ENCODE results near the gene PRKAB2.
A peak's percentile ranks its signal among the peaks of the same experiment; 100 is the strongest.
"Not testable (repeated sequence)": the region's sequence is repeated elsewhere in the genome, so short reads cannot be mapped to it uniquely, and the experiment has no call there.

PRKAB2 gene

GRCh38 chr1:147207192-147207591 is 34.9 kb upstream of the PRKAB2 start:
- Mint-ChIP-seq H3K4me1 (peaks cover 5% of the 10 kb centered on the region), H3K27me3 (no peaks in the 10 kb centered on the region), H3K36me3 (ENCODE audit: insufficient read depth) (no peaks in the 10 kb centered on the region), H3K9me3 (no peaks in the 10 kb centered on the region), H3K27ac (ENCODE audit: low read depth) (no peak overlapping the region), H3K4me3 (no peak overlapping the region)
- no peak for ATAC-seq (replicated peaks; ENCODE audit: extremely low read depth, poor library complexity, severe bottlenecking)
- no peak for DNase-seq (ENCODE audit: low spot score in 2 of 2)

DNA sequence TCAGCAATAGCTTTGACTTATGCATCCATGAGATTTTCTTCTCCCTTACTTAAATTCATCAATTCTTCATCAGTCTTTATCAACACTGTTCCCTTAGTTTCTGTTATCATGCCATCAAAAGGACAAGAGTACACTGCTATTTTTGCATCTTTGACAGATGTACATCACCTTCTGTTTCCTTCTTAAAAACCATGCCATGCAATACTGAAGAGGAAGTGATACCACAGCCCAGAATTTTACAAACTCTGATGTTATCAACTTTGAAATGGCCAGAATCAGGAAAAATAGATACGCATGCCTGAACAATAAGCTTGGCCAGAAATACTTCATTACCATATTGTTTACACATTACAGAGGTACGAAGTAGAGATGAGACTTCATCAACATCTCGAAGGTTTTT is 31.8 kb upstream of the PRKAB2 start:
- no peaks in the 10 kb centered on the region for H3K9me3 Mint-ChIP-seq
- H3K4me3 Mint-ChIP-seq, result no peak overlapping the region
- peaks cover 5% of the 10 kb centered on the region for H3K4me1 Mint-ChIP-seq
- no peak overlapping the region for H3K27ac Mint-ChIP-seq (ENCODE audit: low read depth)
- DNase-seq (ENCODE audit: low spot score in 2 of 2), result no peak
- no peaks in the 10 kb centered on the region for H3K27me3 Mint-ChIP-seq
- peaks cover 1% of the 10 kb centered on the region for H3K36me3 Mint-ChIP-seq (ENCODE audit: insufficient read depth)
- ATAC-seq (replicated peaks; ENCODE audit: extremely low read depth, poor library complexity, severe bottlenecking), result no peak

- Mint-ChIP-seq H3K4me3 (no peak overlapping the region), H3K27ac (ENCODE audit: low read depth) (no peak overlapping the region), H3K4me1 (peaks cover 5% of the 10 kb centered on the region), H3K36me3 (ENCODE audit: insufficient read depth) (peaks cover 2% of the 10 kb centered on the region), H3K9me3 (no peaks in the 10 kb centered on the region), H3K27me3 (no peaks in the 10 kb centered on the region)
- ATAC-seq (replicated peaks; ENCODE audit: extremely low read depth, poor library complexity, severe bottlenecking) (no peak), DNase-seq (ENCODE audit: low spot score in 2 of 2) (no peak)
These were observed 30.3 kb upstream of the PRKAB2 start for GRCh38 chr1:147202576-147202975.

GRCh38 chr1:147201786-147202185 is 29.5 kb upstream of the PRKAB2 start:
- ATAC-seq (replicated peaks; ENCODE audit: extremely low read depth, poor library complexity, severe bottlenecking), result no peak
- Mint-ChIP-seq H3K9me3 (no peaks in the 10 kb centered on the region), H3K27me3 (no peaks in the 10 kb centered on the region), H3K27ac (ENCODE audit: low read depth) (no peak overlapping the region), H3K4me1 (peaks cover 5% of the 10 kb centered on the region), H3K4me3 (no peak overlapping the region), H3K36me3 (ENCODE audit: insufficient read depth) (peaks cover 2% of the 10 kb centered on the region)
- DNase-seq (ENCODE audit: low spot score in 2 of 2), result no peak

GRCh38 chr1:147201276-147201675 is 29.0 kb upstream of the PRKAB2 start:
- Mint-ChIP-seq H3K27ac (ENCODE audit: low read depth) (no peak overlapping the region), H3K36me3 (ENCODE audit: insufficient read depth) (peaks cover 2% of the 10 kb centered on the region), H3K4me1 (peaks cover 5% of the 10 kb centered on the region), H3K27me3 (no peaks in the 10 kb centered on the region), H3K4me3 (no peak overlapping the region), H3K9me3 (no peaks in the 10 kb centered on the region)
- DNase-seq (ENCODE audit: low spot score in 2 of 2) (no peak), ATAC-seq (replicated peaks; ENCODE audit: extremely low read depth, poor library complexity, severe bottlenecking) (no peak)

- H3K4me1 Mint-ChIP-seq; H3K27ac Mint-ChIP-seq (ENCODE audit: low read depth); H3K4me3 Mint-ChIP-seq; ATAC-seq (replicated peaks; ENCODE audit: extremely low read depth, poor library complexity, severe bottlenecking); H3K27me3 Mint-ChIP-seq; DNase-seq (ENCODE audit: low spot score in 2 of 2); H3K36me3 Mint-ChIP-seq (ENCODE audit: insufficient read depth); H3K9me3 Mint-ChIP-seq: not testable (repeated sequence)
These were observed 25.1 kb upstream of the PRKAB2 start for GRCh38 chr1:147197324-147197723.

DNA sequence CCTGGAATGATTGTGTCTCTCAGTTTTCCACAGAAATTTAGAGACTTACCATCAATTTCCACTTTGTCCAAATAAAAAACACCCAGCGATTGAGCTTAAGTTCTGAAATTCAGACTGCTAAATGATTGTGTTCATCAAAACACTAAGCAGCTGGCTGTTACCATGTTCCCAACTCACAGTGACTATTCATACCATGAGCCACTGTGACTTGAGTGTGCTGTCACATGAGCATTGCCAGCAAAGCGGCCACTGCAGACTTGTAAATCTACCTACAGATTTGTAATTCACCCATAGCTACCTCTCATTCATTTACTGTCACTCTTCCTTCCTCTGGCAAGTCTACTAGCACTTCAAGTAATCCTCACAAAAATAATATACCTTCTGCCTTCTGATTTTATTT is 17.2 kb upstream of the PRKAB2 start:
- no peak for ATAC-seq (replicated peaks; ENCODE audit: extremely low read depth, poor library complexity, severe bottlenecking)
- Mint-ChIP-seq H3K27ac (ENCODE audit: low read depth) (no peak overlapping the region), H3K27me3 (no peaks in the 10 kb centered on the region), H3K4me3 (no peak overlapping the region), H3K9me3 (no peaks in the 10 kb centered on the region), H3K4me1 (no peaks in the 10 kb centered on the region), H3K36me3 (ENCODE audit: insufficient read depth) (no peaks in the 10 kb centered on the region)
- DNase-seq (ENCODE audit: low spot score in 2 of 2), result no peak

DNA sequence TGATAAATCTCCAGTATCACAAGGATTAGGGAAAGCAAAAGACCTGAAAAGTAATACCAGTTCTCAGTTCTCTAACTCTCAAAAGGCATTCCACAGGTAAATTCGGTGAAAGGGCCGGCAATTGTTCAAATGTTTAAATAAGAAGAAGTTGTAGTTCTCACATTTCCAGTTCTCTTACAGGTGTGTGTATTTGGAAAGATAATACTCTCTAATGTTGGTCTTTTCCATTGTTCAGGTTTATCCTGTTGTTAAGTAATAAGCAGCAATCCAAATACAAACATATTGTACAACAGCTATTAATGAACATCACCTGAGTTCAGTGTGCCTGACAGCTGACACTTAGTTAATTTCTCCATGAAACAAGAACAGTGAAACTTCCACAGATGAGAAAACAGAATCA is 13.2 kb upstream of the PRKAB2 start:
- Mint-ChIP-seq H3K36me3 (ENCODE audit: insufficient read depth) (no peaks in the 10 kb centered on the region), H3K27me3 (no peaks in the 10 kb centered on the region), H3K4me3 (no peak overlapping the region), H3K4me1 (no peaks in the 10 kb centered on the region), H3K9me3 (no peaks in the 10 kb centered on the region), H3K27ac (ENCODE audit: low read depth) (no peak overlapping the region)
- DNase-seq (ENCODE audit: low spot score in 2 of 2) (no peak), ATAC-seq (replicated peaks; ENCODE audit: extremely low read depth, poor library complexity, severe bottlenecking) (no peak)

DNA sequence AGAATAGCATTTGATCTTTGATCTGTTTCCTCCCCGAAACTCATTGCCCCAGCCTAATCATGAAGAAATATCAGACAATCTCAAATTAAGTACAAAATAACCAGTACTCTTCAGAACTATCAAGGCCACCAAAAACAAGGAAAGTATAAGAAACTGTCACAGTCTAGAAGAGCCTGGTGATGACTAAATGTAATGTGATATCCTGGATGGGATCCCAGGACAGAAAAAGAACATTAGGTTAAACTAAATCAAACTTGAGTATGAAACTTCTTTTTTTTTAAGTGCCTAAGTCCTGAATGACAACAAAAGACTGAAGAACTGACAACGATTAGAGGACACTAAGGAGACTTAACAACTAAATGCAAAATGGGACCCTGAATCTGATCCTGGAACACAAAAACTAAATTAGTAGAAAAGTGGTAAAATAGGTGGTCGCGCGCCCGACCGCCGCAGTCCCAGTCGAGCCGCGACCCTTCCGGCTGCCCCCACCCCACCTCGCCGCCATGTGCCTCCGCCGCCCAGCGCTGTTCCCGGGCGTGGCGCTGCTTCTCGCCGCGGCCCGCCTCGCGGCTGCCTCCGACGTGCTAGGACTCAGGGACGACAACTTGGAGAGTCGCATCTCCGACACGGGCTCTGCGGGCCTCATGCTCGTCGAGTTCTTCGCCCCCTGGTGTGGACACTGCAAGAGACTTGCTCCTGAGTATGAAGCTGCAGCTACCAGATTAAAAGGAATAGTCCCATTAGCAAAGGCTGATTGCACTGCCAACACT is 5.5 kb upstream of the PRKAB2 start:
- Mint-ChIP-seq H3K4me1 (peaks cover 15% of the 10 kb centered on the region), H3K9me3 (peaks cover 10% of the 10 kb centered on the region), H3K4me3 (no peak overlapping the region), H3K36me3 (ENCODE audit: insufficient read depth) (peaks cover 9% of the 10 kb centered on the region), H3K27me3 (no peaks in the 10 kb centered on the region), H3K27ac (ENCODE audit: low read depth) (no peak overlapping the region)
- ATAC-seq (replicated peaks; ENCODE audit: extremely low read depth, poor library complexity, severe bottlenecking), result no peak
- no peak for DNase-seq (ENCODE audit: low spot score in 2 of 2)

GRCh38 chr1:147171399-147172167 is 687 bp downstream of the PRKAB2 start:
- peaks cover 41% of the 10 kb centered on the region for H3K4me1 Mint-ChIP-seq
- peaks cover 5% of the 10 kb centered on the region for H3K9me3 Mint-ChIP-seq
- ATAC-seq (replicated peaks; ENCODE audit: extremely low read depth, poor library complexity, severe bottlenecking) (peak; percentile 29), DNase-seq (ENCODE audit: low spot score in 2 of 2) (peak in 1 of 2 donors; percentile 12)
- no peaks in the 10 kb centered on the region for H3K27me3 Mint-ChIP-seq
- peak overlapping the region; percentile 97 for H3K4me3 Mint-ChIP-seq
- H3K27ac Mint-ChIP-seq (ENCODE audit: low read depth), result peak overlapping the region; percentile 95
- peaks cover 17% of the 10 kb centered on the region for H3K36me3 Mint-ChIP-seq (ENCODE audit: insufficient read depth)

DNA sequence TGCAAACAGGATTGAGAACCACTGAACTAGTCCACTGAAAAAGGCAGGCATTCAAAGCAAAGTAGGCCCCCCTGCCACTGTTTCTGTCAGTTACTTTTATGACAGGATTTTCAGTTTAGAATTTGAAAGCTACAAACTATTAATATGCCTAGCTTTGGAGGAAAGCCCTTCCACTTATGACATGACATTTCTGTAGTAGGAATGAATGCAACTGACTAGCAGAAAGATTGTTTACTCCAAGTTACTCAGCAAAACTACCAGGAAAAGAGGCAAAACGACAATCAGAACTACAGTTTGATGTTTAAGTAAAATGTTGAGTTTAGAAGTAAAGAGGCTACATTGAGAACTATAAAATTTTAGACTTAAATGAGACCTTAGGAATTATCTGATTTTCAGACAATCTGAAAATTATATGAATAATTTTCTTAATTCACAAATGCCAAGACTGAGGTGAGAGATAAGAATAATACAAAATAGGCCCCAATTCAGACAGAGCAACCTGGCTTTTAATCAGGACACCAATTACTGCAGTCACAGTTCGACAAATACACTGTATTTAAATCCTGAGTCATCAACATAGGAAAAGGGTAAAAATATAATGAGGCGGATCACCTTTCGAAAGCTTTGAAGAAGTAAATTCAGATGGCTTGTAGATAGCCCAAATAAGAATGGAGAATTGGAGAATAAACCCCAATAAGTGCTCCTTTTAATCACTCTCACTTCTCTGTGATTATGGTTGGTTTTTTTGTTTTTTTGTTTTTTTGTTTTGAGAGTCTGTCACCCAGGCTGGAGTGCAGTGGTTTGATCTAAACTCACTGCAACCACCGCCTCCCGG is 2.2 kb downstream of the PRKAB2 start:
- Mint-ChIP-seq H3K27me3 (no peaks in the 10 kb centered on the region), H3K36me3 (ENCODE audit: insufficient read depth) (peaks cover 23% of the 10 kb centered on the region), H3K9me3 (no peaks in the 10 kb centered on the region), H3K4me3 (peak overlapping the region; percentile 6), H3K4me1 (peaks cover 41% of the 10 kb centered on the region), H3K27ac (ENCODE audit: low read depth) (no peak overlapping the region)
- no peak for DNase-seq (ENCODE audit: low spot score in 2 of 2)
- ATAC-seq (replicated peaks; ENCODE audit: extremely low read depth, poor library complexity, severe bottlenecking), result no peak

DNA sequence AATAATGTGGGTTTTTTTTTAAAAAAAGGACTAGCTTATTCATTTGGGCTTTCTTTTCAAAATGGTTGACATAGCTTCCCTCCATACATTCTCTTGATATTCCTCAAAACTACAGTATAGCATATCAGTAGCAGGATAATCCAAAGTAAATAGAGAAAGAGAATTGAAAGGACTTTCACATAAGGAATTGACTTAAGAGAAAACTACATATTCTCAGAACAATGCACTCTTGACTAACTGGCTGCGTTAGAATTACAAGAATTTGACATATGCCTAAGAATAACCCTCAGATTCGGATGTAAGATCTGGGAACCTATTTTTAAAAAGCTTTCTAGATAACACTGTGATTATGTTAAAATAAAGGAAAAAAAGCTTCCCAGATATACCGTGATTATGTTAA is 3.1 kb downstream of the PRKAB2 start:
- H3K27ac Mint-ChIP-seq (ENCODE audit: low read depth), result no peak overlapping the region
- H3K27me3 Mint-ChIP-seq, result no peaks in the 10 kb centered on the region
- H3K4me1 Mint-ChIP-seq, result peaks cover 37% of the 10 kb centered on the region
- H3K4me3 Mint-ChIP-seq, result no peak overlapping the region
- ATAC-seq (replicated peaks; ENCODE audit: extremely low read depth, poor library complexity, severe bottlenecking), result no peak
- DNase-seq (ENCODE audit: low spot score in 2 of 2), result no peak
- peaks cover 24% of the 10 kb centered on the region for H3K36me3 Mint-ChIP-seq (ENCODE audit: insufficient read depth)
- no peaks in the 10 kb centered on the region for H3K9me3 Mint-ChIP-seq

Data from central memory CD8-positive, alpha-beta T cell (primary cell).